Neural crest cell (in vitro differentiated cells): ENCODE results near the gene LYPLAL1. TPM values are rescaled to one million over a fixed set of nuclear protein-coding genes. Genes with fewer than 3 reads are reported as not detected.
A peak's percentile ranks its signal among the peaks of the same experiment; 100 is the strongest.

Experiments
- DNase-seq: peaks from one replicate; pipeline ENCODE4 v3.0.0; 2021; ENCODE audit warnings: low read depth, mixed read lengths, low spot score
- H3K27ac Mint-ChIP-seq: one replicate; pipeline ENCODE4 v1.8.0; 2021; ENCODE audit warnings: mild to moderate bottlenecking, mixed read lengths; ENCODE audit not compliant: unreplicated experiment
- H3K27me3 Mint-ChIP-seq: 2 replicates; pipeline ENCODE4 v1.8.0; 2021; ENCODE audit warnings: low read depth, mild to moderate bottlenecking, mixed read lengths
- H3K36me3 Mint-ChIP-seq: 2 replicates; pipeline ENCODE4 v1.8.0; 2021; ENCODE audit warnings: low read depth, mild to moderate bottlenecking, mixed read lengths
- H3K4me1 Mint-ChIP-seq: 2 replicates; pipeline ENCODE4 v1.8.0; 2021; ENCODE audit warnings: mixed read lengths
- H3K4me3 Mint-ChIP-seq: one replicate; pipeline ENCODE4 v1.8.0; 2021; ENCODE audit warnings: mild to moderate bottlenecking, mixed read lengths
- H3K9me3 Mint-ChIP-seq: 2 replicates; pipeline ENCODE4 v1.8.0; 2021; ENCODE audit warnings: mixed read lengths
- total RNA-seq: library from RNA; stranded (reverse); gene quantifications from 2 replicates; pipeline ENCODE4 v1.2.1, GENCODE V29; 2021
- TF ChIP-seq, protein P1 (sequence below): fragments of 200-600 bp; sonication (generic); conservative IDR thresholded peaks from 2 replicates; pipeline ENCODE4 v1.5.0; 2021; ENCODE audit warnings: antibody characterized with exemption, mild to moderate bottlenecking

Gene LYPLAL1
- total RNA-seq, 1 donor from 2014 or later: 21.1 TPM

DNA sequence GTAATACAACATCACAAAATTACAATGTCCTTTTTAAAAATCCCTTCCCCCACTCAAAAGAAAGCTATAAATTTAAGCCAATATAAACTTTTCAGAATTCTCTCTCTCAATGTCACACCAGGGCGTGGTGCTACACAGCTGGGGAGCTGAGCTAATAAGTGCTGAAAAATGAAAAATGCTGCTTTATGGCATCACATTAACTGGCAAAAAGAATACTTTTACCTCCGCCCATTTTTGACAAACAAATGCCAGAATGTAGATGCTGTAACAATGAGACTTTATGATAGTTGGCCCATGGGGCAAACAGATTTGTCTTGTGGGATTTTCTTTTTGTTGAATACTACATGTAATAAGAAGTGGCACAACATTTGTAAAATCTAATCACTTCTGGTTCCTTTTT lies 12.7 kb upstream of the LYPLAL1 start:
- no peaks in the 10 kb centered on the region for H3K27me3 Mint-ChIP-seq
- no peak overlapping the region for H3K4me3 Mint-ChIP-seq
- TF ChIP-seq, protein P1, sequence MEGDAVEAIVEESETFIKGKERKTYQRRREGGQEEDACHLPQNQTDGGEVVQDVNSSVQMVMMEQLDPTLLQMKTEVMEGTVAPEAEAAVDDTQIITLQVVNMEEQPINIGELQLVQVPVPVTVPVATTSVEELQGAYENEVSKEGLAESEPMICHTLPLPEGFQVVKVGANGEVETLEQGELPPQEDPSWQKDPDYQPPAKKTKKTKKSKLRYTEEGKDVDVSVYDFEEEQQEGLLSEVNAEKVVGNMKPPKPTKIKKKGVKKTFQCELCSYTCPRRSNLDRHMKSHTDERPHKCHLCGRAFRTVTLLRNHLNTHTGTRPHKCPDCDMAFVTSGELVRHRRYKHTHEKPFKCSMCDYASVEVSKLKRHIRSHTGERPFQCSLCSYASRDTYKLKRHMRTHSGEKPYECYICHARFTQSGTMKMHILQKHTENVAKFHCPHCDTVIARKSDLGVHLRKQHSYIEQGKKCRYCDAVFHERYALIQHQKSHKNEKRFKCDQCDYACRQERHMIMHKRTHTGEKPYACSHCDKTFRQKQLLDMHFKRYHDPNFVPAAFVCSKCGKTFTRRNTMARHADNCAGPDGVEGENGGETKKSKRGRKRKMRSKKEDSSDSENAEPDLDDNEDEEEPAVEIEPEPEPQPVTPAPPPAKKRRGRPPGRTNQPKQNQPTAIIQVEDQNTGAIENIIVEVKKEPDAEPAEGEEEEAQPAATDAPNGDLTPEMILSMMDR: no peak
- H3K36me3 Mint-ChIP-seq: no peaks in the 10 kb centered on the region
- no peak overlapping the region for H3K27ac Mint-ChIP-seq
- H3K4me1 Mint-ChIP-seq: no peaks in the 10 kb centered on the region
- no peaks in the 10 kb centered on the region for H3K9me3 Mint-ChIP-seq
- no peak for DNase-seq

DNA sequence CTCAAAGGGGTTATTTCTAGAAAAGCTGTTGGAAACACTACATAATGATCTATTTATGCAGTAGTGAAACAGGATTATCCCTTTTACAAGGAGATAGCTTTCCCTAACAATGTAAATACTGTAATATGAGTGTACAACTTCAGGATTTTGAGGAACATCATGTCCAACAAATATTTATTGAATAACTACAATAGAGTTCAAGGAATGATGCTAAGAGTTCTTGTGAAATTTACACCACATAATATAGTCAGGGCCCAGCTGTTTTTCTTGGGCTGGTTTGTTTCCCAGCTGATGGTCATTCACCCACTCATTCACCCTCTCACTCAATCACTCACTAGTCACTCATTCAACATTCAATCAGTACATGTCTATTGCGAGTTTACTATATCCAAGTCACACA lies 12.3 kb upstream of the LYPLAL1 start:
- no peaks in the 10 kb centered on the region for H3K27me3 Mint-ChIP-seq
- H3K4me1 Mint-ChIP-seq: no peaks in the 10 kb centered on the region
- DNase-seq: no peak
- no peak overlapping the region for H3K4me3 Mint-ChIP-seq
- TF ChIP-seq, protein P1: no peak
- no peak overlapping the region for H3K27ac Mint-ChIP-seq
- no peaks in the 10 kb centered on the region for H3K9me3 Mint-ChIP-seq
- no peaks in the 10 kb centered on the region for H3K36me3 Mint-ChIP-seq

DNA sequence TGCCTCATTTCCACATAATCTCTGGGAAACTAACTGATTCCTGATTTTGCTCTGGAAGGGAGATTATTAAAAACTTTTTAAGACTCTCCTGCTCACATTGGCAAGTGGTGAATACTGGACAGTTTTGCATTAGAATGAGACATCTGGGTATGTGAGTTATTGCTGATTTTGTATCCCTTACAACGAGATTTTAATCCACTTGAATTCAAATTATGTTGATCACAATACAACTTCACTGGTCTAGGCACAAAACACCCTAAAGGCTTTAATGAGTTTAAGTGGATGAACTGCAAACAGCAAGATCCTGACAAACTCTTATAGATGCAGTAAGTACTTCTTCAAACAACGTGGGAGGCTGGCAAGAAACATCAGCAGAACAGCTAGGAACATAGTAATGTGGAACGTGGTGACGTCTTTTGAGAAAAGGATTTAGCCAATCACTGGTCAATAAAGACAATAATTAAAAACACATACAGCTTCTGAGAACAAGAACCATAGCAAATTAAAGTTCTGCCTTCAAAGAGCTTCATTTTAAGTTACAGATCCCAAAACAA lies 10.2 kb upstream of the LYPLAL1 start:
- no peak for DNase-seq
- no peak overlapping the region for H3K27ac Mint-ChIP-seq
- H3K4me3 Mint-ChIP-seq: no peak overlapping the region
- H3K9me3 Mint-ChIP-seq: no peaks in the 10 kb centered on the region
- H3K36me3 Mint-ChIP-seq: no peaks in the 10 kb centered on the region
- no peaks in the 10 kb centered on the region for H3K4me1 Mint-ChIP-seq
- TF ChIP-seq, protein P1: no peak
- H3K27me3 Mint-ChIP-seq: no peaks in the 10 kb centered on the region

DNA sequence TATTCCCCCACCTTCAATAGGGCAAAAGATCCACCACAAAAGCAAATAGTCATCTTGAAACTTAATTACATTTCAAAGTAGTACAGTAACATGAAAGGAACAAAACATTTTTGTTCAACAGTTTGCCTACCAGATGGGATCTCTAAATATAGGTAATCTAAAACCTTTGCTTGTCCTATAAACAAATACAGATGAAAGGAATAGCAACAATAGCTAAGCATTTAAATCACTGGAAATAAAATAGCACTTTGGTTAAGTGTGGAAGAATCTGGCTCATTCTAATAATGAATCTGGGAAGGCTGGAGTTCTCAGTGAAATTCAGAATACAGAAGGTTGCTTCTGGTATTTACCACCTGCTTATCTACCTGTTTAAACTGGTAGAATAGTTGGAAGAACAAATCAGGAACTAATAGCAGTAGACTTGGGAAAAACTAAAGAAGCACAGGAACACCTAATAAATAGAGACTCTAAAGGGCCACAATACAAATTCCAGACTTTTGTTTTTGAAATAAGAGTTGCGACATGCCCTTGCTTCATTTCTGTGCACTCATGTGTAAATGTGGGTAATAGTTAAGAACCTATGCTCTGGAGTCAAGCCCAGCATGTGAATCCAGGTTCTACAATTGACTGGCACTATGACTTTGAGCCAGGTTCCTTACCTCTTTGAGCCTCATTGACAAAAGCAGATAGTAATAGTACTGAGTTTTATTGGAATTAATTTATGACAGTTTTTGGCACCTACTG lies 2.3 kb upstream of the LYPLAL1 start:
- Mint-ChIP-seq H3K27me3 (no peaks in the 10 kb centered on the region), H3K9me3 (peaks cover 4% of the 10 kb centered on the region), H3K27ac (no peak overlapping the region), H3K4me3 (no peak overlapping the region), H3K36me3 (peaks cover under 1% of the 10 kb centered on the region), H3K4me1 (peaks cover 21% of the 10 kb centered on the region)
- TF ChIP-seq, protein P1: no peak
- DNase-seq: no peak

DNA sequence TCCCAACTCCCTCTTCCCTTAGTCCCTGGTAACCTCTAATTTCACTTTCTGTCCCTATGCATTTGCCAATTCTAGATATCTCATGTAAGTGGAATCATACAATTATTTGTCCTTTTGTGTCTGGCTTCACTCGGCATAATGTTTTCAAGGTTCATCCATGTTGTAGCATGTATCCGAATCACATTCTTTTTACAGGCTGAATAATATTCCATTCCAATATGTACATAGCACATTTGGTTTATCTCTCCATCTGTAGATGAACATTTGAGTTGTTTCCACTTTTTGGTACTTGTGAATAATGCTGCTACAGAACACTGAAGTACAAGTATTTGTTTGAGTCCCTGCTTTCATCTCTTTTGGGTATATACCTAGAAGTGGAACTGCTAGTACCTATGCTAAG lies 857 bp upstream of the LYPLAL1 start:
- H3K9me3 Mint-ChIP-seq: peaks cover 4% of the 10 kb centered on the region
- peak overlapping the region; percentile 99 for H3K4me3 Mint-ChIP-seq
- peaks cover 5% of the 10 kb centered on the region for H3K36me3 Mint-ChIP-seq
- TF ChIP-seq, protein P1: no peak
- no peaks in the 10 kb centered on the region for H3K27me3 Mint-ChIP-seq
- H3K4me1 Mint-ChIP-seq: peaks cover 24% of the 10 kb centered on the region
- no peak overlapping the region for H3K27ac Mint-ChIP-seq
- no peak for DNase-seq
